GM18867 (cell line): ENCODE data around the gene ME3.
"Not testable (repeated sequence)": the region's sequence is repeated elsewhere in the genome, so short reads cannot be mapped to it uniquely, and the experiment has no call there.

ENCODE experiments used
- ATAC-seq: cut with Tn5 transposase; IDR thresholded peaks from one replicate; pipeline ENCODE4 v1.9.1; 2021; ENCODE audit warnings: mild to moderate bottlenecking, moderate library complexity; ENCODE audit not compliant: unreplicated experiment

Gene ME3

DNA sequence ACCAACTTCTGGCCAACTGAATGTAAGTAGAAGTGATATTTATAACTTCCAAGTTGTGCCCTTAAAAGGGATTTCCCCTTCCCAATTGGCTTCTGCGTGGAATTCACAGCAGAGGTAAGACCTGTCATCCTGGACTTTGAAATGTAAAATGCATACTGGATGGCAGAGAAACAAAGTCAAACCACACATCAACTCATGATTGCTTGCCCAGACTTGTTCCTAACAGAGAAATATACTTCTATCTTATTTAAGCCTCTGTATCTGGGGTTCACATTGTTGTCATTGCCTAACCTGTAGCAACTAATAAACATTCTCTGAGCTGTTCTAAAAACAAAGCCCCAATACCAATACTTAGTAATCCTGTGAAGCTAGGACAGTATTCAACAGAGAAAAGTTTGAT, 6.2 kb downstream of the ME3 start:
- ATAC-seq: no peak

DNA sequence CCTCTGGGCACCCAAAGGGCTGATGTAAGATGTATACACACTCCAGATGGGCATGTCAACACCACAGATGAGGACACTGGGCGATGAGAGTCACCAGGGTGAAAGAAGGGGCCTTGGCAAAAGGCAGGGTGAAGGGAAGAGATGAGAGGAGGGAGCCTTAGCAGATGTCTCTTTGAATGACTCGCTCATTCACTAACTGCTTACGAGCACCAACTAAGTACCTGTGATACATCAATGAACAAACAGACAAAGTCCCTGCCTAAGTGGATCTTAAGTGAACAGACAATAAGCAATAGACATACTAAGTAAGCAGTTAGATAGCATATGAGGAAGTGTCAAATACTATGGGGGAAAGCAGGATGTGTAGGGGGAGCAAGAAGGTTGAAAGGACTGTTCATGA, 7.5 kb downstream of the ME3 start:
- no peak for ATAC-seq

DNA sequence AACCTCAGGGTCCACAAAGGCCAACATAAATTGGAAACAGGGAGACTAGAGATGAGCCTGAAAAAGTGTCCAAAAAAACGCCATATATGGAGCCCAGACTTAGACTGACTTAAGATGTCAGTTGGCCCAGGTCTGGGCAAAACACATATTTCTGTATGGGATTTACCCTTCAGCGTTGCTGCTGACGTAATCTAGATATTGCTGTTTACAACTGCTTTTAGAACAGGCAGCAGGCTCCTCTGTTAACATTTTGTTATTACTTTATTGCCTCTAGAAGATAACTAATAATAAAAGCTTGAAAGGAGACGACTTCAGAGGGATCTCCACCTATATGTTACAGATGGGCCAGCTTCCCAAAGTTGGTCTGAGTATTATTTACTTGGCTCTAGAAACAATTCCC, 8.7 kb downstream of the ME3 start:
- ATAC-seq: no peak

DNA sequence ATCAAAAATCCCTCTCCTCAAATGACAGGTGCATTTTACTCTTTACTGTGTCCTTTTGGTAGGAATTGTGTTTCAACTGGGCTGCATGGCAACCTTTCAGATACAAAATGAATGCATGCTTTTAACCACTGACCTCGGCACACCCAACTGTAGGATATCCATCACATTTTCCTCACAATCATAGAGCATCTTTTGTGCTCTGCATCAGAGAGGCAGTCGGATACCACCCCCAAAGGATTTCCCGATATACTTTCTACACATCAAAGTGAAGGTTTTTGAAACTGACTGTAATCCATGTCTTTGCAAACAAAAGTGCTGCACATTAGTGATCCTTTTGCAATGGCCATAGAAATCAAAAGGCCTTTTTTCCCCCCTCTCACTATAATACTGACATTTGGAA, 9.1 kb downstream of the ME3 start:
- no peak for ATAC-seq

DNA sequence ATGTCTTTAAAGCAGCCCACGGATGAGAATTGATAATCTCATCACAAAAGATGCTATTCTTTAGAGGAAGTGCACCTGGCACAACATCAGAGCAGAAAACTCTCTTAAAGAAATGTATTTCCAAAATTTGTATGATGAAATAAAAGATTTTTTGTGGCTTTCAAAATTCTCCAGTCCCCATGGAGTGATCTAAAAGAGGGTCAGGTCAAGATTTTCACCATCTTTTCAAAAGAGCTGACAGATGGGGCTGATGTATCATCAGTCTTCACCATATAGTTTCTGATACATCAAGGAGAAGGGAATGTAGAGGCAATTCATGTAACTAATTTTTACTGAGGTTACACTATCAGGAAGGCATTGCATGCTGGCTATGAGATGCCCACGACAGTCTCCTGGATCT, 11.7 kb downstream of the ME3 start:
- no peak for ATAC-seq

DNA sequence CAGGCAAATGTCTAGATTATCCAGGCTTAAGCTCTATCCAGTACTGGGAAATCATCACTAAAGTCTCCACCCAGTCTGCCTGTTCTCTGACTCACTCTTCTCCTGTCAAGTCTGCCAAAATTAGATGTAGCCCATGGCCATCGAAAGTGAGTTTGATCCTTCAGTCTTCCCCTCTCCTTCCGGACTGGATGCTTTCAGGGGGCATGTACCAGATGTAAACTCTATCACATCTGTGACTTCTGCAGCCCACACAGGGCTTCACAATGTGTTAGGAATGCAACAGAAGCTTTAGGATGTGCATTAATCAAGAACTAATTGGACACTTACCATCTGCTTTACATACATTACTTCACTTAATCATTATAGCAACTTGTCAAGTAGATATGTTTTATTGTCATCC, 12.3 kb downstream of the ME3 start:
- ATAC-seq: no peak

DNA sequence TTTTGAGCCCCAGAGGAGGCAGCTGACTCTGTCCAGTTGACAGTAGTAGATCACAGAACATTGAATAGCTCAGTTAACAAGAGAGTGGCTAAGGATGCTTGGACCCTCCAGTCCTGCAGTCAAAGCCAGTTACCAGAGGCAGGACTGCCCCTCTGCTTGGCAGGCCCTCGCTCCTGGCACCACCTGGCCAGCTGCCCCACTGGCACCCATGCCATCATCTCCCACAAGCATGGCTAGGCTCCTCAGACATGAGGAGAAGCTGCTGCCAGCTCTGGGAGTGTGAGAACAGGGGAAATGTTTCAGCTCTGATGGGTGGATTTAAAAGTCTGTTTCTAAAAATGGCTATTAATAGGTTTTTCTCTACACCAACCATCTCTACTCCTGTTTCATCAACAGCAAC, 13.9 kb downstream of the ME3 start:
- ATAC-seq: no peak

DNA sequence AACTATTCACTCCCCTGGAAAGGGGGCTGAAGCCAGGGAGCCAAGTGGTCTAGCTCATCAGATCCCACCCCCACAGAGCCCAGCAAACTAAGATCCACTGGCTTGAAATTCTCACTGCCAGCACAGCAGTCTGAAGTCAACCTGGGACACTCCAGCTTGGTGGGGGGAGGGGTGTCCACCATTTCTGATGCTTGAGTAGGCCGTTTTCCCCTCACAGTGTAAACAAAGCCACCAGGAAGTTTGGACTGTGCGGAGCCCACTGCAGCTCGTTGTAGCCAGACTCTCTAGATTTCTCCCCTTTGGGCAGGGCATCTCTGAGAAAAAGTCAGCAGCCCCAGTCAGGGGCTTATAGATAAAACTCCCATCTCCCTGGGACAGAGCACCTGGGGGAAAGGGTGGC, 27.2 kb downstream of the ME3 start:
- not testable (repeated sequence) for ATAC-seq

DNA sequence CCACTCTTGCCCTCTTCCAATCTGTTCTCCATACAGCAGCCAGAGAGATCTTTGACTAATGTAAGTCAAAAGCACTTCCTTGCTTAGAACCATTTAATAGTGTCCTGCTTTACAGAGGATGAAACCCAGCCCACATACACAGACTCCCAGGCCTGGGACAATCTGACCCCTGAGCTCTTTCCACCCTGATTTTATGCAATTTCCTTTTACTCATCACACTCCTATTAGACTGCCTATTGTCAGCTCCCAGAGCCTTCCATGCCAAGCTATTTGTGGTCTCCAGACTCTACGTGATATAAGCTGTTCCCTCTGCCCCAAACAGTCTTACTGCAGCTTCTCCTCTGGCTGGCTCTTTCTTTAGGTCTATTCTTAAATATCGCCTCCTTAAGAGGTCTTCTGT, 28.1 kb downstream of the ME3 start:
- ATAC-seq: no peak

DNA sequence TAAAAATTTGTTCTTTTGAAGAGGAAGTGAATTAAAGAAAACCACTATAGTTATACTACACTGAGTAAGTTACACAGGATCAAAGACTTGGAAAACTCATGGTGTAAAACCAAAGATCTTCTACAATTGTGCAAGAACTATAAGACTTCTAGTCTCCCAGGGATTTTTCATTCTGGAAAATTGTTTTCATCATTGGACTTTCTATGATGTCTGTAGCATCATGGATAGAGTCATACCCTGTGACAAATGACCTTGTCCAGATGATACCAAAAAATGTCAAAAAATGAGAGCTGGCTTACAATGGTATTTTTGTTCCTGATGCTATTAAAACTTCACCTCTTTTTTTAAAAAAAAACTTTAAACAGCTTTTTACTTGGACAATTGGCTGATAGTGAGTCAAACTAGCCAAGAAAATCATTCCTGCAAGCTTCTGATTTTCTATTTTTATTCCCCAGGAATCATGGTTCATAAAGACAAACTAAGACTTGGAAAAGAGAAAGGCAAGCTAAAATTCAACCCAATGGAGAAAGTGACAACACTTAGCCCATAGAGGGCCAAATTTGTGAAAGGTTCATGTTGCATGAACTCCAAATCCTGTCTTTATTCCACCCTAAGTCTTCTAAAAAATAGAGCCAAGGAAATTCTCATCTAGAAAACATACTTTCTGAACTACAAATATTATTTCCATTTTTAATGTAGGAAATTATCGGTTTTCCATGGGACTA, 30.7 kb downstream of the ME3 start:
- no peak for ATAC-seq

DNA sequence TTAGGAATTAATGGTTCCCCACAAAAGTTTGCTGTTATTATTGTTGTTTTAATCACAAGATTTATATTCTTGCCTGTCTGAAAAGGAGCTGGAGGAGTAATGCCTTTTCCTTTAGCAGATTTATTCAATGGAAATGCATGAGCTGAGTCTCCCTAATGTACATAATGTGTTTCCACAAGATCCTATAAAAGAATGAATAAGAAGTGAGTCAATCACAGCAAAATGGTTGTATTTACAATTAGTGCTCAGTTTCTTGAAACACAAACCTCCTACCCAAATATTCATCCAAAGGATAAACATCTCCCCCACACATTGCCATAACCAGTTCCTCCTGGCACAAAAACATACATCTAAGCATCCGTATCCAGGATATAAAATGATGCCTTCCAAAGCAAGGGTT, 33.3 kb downstream of the ME3 start:
- no peak for ATAC-seq

DNA sequence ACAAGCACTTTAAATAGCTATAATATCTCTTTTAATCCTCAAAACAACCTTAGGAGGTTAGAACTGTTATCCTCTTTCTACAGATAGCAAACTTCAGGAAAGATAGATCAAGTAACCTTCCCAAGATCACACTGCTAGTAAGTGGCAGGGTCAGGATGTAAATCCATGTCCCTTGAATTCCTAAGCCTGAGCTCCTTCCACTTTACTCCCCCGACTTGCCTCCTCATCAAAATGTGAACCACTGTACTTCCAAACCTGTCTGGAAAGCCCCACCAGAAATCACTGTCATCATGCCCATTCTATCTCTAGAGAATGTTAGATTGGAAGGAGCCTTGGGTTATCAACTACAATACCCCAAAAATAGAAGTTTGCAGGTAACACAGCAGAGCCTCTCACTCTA, 33.7 kb downstream of the ME3 start:
- no peak for ATAC-seq

DNA sequence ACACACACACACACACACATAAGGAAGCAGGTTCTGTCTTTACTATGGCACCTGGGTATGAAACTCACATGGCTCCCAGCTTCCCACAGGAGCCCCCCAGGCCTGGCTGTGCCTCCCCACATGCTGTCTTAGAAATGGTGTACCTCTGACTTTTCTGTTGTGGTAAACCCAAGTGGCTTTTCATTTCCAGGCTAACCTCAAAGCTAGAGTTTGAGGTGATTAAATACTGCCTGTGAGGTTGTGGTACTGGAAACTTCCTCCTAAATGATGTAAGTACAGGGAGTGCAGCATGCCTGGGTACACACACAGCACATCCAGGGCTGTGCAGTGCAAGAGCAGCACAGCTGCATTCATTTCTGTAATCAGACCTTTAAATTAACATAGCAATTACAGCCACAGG, 34.4 kb downstream of the ME3 start:
- no peak for ATAC-seq

DNA sequence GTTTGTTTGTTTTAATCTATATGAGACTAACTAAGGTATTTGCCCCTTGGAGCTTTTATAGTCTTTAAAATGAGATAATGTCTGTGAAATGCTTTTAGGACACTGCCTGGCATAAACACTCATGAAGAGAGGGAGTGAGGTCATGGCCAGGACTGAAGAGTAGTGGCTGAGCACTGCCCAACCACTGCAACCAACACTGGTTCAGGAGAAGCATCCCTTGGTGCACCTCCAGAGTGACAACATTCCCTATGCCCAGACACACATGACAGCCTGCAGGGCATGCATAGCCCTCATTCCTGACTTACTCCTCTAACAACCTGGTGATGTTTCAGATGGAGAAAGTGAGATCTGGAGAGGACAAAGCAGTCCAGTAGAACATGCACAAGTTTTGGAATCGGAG, 36.1 kb downstream of the ME3 start:
- ATAC-seq: no peak

DNA sequence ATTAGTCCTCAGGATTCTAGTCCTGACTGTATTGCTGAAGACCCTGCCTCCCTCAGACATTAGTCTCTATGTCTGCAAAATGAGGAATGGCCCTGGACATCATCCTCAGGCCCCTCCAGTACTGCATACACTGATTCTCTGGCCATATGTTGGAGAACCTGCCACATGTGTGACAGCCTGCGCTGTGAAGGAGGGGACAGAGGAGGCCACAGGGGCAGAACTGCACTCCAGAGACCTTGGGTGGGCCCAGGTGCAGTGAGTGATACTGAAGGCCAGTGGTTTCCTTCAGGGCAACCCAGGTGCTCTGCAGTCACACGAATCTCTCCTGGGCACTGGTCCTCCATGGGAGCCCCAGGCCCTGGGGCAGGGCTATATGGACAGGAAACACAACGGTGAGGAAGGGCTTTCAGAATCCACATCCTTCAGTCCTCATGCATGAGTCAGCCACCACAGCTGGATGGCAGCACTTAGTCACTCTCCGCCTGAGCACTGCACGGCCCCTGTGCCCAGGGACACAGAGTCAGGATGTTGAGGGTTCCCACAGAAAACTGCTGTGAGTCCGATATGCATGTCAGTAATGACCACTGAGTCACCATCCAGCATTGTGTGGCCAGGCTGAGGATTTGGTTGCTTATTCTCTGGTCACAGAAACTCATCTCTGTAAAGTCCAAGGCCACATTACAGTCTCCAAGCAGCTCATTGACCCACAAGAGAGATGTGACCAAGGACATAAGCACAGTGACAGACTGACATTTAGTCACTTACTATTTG, 39.7 kb downstream of the ME3 start:
- ATAC-seq: peak; percentile 76

DNA sequence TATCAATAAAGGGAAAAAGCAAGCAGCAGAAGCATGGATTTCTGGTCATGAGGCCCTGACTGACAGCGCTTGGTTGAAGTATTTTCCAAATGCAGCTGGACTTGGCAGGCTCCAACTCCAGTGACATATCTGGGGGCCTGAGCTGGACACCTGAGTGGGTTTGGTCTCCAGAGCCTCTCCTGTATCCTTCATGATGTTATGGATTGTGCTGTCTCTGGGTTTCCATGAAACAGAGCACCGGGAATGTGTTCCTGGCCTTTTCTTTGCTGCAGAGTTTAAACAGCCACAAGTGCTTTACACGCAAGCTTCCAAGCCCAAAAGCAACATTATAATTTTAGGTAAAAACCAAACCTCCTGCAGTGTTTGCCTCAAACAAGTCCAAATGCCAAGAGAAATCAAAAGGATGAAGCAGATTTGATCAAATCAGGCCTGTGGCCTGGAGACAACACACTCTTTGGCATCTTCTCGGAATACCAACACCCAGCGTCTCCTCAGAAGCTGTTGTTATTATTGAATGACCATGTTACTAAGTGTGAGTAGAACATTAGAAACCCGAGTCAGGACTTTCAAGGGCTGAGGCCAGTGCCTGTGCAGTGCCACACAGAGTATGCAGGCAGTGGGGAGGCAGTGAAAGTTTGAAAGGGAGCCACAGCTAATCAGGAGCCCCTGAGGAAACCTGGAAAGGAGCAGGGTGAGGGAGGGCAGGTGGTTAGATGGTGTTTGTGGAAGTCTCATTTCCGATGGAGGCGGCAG, 42.0 kb downstream of the ME3 start:
- no peak for ATAC-seq

DNA sequence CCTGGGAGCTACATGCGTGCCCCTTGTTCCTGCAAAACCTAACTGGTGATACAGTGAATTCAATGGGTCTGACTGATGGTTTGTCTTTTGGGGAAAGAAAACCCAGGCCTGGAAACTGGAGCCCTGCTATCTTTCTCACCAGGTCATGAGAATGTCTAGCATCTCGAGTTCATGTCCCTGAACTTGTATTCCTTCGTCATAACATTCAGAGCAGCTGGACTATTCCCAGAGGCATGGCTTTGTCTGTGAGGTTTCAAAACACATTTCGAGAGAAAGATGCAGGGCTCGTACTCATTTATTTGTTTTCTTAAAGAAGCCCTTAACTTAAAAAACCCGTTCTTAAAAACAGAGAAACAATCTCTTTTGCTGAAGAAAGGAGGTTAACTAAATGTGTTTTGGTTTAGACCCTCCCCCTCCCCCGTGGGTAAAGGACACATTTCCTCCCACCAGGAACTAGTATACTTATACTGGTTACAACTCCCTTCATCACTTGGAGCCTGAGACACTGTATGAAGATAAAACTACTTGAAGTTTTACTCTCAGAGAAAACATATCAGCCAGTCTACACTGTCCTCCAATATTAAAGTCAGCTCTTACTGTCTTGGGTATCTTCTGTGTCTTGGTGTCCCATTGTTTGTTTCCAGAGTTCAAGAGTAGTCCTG, 43.2 kb downstream of the ME3 start:
- no peak for ATAC-seq

DNA sequence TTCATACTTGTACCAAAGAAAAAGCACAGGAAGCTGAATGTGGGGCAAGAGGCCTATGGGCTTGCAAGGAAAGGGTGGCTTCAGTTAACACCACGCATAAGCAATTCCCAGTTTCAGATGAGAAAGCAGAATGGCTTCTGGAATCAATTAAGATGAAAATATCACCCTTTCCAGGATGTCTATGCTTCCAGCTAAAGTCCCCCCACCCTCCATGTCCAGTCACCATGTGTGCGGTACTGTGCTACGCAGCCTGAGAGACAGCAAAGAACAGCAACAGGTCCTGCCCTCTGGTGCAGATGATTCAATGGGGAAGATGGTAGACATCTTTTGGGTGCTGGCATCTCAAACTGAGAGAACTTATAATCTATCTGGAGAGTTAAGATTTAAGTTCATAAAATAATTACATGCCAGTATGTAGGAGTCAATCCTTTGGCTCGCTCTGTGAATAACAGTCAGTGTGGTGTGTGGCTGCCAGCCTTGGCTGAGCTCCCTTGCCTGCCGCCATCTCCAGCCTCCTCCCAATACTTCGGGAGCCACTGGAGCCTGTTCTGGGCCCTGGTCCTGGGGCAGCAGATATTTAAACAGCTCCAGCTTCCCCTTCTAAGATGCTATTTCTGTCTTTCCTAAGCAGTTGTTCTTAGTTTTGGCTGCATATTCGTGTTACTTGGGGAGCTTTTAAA, 44.5 kb downstream of the ME3 start:
- no peak for ATAC-seq

DNA sequence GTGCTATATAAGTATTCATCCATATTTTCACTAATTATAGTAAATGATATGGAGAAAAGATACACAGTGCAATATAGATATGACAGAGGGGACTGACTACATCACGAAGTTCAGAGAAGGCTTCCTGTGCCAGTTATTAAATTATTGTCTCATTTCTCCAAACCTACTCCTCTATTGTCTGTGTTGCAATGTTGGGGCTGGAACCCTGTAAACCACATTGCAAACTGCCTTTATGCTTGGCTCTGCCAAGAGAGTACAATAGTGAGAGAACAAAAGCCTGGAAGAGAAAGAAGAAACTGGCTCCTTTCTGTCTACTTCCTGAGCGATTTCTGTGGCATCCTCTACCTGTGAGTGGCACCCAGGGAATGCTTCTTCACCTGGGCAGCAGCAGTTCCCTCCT, 46.4 kb downstream of the ME3 start:
- ATAC-seq: peak; percentile 16

DNA sequence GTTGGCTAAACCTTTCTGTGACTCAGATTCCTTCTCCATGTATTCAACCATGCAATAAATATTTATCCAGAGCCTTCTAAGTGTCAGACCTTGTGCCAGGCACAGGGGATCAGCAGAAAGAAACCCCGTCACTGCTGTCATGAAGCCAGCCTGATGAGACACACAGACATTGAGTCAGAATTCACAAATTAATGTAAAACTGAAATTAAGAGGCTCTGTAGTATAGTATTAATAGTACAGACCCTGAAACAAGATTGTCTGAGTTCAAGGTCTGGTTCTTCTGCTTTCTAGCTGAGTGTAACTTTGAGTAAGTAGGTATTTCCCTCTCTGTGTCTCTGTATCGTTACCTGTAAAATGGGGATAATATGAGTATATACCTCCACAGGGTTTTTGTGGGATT, 46.9 kb downstream of the ME3 start:
- ATAC-seq: peak; percentile 81

DNA sequence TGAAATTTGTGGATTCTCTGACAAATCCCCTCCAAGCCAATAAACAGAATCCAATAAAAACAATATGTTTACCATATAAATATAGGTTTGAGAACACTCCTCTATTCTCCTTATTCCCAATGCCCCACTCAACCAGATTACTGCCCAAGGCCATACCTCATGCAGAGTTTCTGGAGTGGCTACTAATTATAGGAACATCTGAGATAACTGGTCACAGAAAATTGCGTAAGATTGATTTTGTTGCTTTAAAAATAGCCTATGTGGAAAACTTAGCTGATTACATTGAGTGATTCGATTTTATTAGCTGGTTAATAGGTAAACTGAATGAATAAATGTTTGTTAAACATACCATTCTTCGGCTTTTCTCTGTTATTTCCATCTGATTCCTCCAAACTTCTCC, 48.0 kb downstream of the ME3 start:
- ATAC-seq: no peak
